GM19372 (cell line): ENCODE data around the gene EVC2.
"Not testable (repeated sequence)": the region's sequence is repeated elsewhere in the genome, so short reads cannot be mapped to it uniquely, and the experiment has no call there.

Experiments used
- ATAC-seq: cut with Tn5 transposase; IDR thresholded peaks from one replicate; pipeline ENCODE4 v1.9.1; 2021; ENCODE audit warnings: mild to moderate bottlenecking, low read depth, moderate library complexity; ENCODE audit not compliant: unreplicated experiment

Gene EVC2

GRCh38 chr4:5632066-5632440 is 76.3 kb downstream of the EVC2 start:
- ATAC-seq, result no peak

- ATAC-seq, result no peak
Measured at GRCh38 chr4:5631352-5632065, 76.8 kb downstream of the EVC2 start.

- ATAC-seq, result no peak
Measured at GRCh38 chr4:5630762-5631161, 77.6 kb downstream of the EVC2 start.

GRCh38 chr4:5629542-5629941 is 78.8 kb downstream of the EVC2 start:
- no peak for ATAC-seq

GRCh38 chr4:5626913-5627312 is 81.4 kb downstream of the EVC2 start:
- no peak for ATAC-seq

GRCh38 chr4:5622596-5622995 is 85.8 kb downstream of the EVC2 start:
- no peak for ATAC-seq

GRCh38 chr4:5619913-5620625 is 88.3 kb downstream of the EVC2 start:
- no peak for ATAC-seq

GRCh38 chr4:5618051-5618960 is 90.1 kb downstream of the EVC2 start:
- ATAC-seq, result no peak

DNA sequence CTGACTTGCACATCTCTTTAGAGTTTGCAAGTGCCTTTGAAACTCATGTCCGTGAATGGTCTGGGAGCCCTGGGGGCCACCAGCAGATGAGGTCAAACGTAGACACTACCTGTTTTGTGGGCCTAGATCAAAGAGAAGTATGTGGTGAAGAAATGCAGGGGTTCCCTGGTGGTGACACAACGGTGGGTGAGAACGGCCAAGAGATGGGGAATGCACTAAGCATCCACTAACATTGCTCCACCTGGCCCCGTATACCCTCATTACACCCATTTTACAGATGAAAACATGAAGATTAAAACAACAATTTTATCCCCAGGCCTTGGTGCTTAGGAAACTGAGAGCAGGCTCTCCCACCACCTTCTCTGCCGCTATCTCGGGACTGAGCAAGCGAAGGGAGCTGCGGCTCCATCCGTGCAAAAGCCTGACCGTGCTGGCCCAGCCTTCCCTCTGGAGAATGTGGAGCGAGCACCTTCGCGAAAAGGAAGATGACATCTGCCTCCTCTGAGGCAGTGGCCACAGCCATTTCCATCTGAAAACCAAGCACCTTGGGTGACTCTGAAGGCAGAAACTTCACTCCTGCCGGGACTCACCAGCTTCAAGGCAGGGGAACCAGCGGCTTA is 91.9 kb downstream of the EVC2 start:
- ATAC-seq, result no peak

GRCh38 chr4:5615496-5616075 is 92.8 kb downstream of the EVC2 start:
- no peak for ATAC-seq

DNA sequence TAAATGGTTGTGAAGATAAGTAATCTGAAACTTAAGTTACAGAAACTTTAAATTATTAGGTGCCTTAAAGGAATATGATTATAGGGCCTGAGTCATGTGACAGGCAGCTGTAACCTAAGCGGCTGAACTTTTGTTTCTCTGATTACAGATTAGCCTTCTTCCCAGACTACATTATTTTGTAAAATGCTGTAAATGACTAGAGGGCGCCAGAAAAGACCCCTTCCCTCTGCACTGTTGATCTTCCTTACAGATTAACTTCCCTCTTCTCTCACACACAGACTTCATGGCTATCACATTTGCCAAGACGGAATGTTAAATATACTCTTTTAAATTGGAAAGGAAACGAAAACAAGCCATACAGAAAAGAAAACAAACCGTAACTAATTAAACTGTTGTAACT is 96.6 kb downstream of the EVC2 start:
- ATAC-seq, result no peak

DNA sequence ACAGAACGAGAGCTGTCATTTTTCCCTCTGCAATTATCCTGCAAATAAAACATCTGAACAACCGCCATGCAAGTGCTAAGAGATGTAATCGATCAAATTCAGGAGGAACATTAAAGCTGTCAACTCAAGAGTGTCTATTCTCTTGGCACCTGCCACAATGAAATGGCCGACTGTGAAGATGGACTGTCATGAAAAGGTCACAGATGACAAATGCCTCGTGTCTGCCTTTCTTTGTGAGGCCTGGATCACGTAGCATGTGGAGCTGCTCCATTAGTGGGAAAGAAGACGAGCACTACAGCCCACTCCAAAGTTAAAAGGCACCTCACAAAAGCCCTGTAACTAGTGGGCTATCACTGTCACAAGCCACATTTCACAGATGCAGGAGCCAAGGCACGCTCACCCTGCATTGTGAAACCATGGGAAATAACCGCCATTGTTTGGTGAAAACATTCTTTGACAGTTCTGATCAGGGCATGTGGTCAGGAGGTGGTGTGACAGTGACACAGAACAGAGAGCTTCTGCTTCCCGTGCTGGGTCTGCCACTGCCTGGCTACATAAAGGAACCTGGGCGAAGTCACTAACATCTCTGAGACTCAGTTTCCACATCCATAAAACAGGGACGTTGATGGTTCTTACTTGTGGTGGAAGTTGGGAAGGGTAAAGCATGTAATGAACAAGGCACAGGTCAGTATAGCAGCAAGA is 98.9 kb downstream of the EVC2 start:
- ATAC-seq, result no peak

- ATAC-seq, result not testable (repeated sequence)
Measured at GRCh38 chr4:5593828-5594227, 114.5 kb downstream of the EVC2 start.

DNA sequence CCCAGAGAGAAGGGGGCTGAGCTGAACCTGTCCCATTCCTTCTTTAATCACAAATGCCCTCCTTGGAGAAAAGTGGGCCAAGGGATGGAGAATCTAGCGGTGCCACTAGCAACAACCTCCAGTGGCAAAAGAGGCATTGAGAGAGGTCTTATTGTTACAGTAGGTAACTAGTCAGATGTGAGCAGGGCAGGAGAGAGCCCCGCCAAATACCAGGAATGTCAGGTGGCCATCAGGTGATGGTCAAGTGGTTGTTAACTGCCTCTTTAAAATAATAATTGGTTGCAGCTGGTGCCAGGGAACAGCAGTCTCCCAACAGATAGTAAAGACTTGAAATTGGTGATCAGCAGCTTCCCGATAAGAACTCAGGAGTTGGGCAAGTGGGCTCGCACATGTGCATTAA is 116.1 kb downstream of the EVC2 start:
- no peak for ATAC-seq

DNA sequence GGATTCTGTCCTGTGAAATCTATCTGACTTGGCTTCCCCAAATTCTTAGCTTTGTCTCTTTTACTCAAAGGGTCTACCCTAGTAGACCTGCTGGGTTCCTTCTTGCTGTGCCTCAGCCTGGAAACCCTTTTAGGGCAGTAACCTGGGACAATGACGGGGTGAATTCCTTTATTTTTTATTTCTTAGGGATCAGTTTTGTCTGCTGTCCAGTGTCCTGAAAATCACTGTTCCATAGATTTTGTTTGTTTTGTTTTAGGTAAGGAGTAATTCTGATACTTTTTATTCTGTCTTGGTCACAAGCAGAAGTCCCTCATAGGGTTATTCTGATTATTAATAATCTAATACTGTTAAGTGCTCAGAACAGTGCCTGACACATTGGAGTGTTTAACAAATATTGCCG is 118.9 kb downstream of the EVC2 start:
- no peak for ATAC-seq

- no peak for ATAC-seq
Measured at GRCh38 chr4:5588046-5588445, 120.3 kb downstream of the EVC2 start.

DNA sequence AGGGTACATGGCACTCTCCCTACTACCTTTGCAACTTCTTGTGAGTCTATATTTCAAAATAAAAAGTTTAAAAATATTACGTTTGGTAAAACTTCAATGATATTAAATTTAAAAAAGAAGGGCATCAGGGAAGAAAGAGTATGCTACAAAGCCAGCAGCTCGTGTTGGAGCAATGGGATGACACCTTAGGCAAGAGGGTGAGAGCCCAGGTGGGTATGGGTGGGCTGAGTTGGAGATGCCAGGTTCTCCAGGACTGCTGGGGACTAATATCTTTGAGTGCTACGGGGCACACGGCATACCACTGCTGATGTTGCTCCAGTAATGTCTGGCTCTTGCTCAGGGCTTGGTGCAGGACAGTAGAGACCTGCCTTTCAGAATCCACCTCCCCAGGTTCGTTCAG is 132.4 kb downstream of the EVC2 start:
- ATAC-seq, result no peak

DNA sequence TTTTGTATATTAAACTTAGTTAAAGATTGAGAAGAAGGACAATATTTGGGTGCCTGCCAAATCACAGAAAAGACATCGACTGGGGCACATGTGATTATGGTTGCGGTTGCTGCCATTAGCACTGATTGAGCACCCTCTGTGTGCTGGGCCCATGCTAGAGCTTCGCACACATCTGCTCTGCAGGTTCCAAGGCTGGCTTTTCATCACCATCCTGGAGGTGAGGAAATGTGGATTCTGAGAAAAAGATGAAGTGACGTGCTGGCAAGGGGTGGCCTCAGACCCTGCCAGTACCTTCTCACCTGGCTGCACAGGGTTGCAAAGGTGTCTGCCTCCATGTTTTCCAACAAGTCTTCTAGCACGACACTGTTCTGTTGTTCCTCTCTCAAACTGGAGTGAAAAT is 134.0 kb downstream of the EVC2 start:
- ATAC-seq, result no peak

- no peak for ATAC-seq
Measured at GRCh38 chr4:5573965-5574364, 134.4 kb downstream of the EVC2 start.

DNA sequence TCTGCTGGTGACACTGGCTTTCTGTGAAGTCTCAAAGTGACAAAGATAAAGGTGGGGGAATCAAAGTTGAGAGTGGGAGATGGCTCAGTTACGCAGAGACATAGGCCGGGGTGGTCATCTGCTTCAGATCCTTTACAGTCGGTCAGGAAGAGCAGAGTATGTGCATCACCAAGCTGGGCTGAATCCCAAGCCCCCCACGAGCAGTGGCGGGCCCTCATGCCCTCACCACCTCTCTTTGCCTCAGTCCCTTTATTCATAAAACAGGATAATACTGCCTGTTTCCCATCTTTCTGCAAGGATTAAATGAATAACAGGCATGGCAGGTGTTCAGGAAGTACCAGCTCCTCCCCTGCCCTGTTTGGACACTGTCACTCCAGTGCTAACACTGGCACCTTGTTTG is 135.6 kb downstream of the EVC2 start:
- no peak for ATAC-seq
